Activated T-helper 9 cell treated with anti-CD3 and anti-CD28 coated beads, Interleukin-2, amount 50 U/mL, for 16 hours (primary cell): Measurements from ENCODE around the gene SLC4A2.
"Not testable (repeated sequence)": the region's sequence is repeated elsewhere in the genome, so short reads cannot be mapped to it uniquely, and the experiment has no call there.

Source experiments
- DNase-seq: peaks from one replicate; pipeline ENCODE4 v3.0.0-alpha.2; 2020; ENCODE audit warnings: low read depth

The SLC4A2 gene

GRCh38 chr7:151024435-151025056, 34.8 kb upstream of the SLC4A2 start, which contains the start of gene ATG9B:
TSS of gene ATG9B (minus strand) at chr7:151024494. CDS start at chr7:151024423, 71 bp downstream.
- DNase-seq, result no peak

GRCh38 chr7:151025924-151026671, 33.3 kb upstream of the SLC4A2 start:
- no peak for DNase-seq

- not testable (repeated sequence) for DNase-seq
These were observed 32.3 kb upstream of the SLC4A2 start for GRCh38 chr7:151026771-151027727.

- not testable (repeated sequence) for DNase-seq
These were observed 31.7 kb upstream of the SLC4A2 start for GRCh38 chr7:151027728-151028130.

GRCh38 chr7:151028131-151028947, 31.1 kb upstream of the SLC4A2 start, which contains the start of gene ABCB8:
TSS of gene ABCB8 (plus strand) at chr7:151028450. CDS start at chr7:151028516, 66 bp downstream.
- DNase-seq, result peak; percentile 91

GRCh38 chr7:151028948-151029501, 30.4 kb upstream of the SLC4A2 start:
- no peak for DNase-seq

GRCh38 chr7:151031011-151031410, 28.4 kb upstream of the SLC4A2 start:
- DNase-seq, result no peak

GRCh38 chr7:151032936-151033863, 26.2 kb upstream of the SLC4A2 start:
- no peak for DNase-seq

GRCh38 chr7:151033864-151034249, 25.5 kb upstream of the SLC4A2 start:
- DNase-seq, result no peak

- no peak for DNase-seq
These were observed 24.9 kb upstream of the SLC4A2 start for GRCh38 chr7:151034312-151035025.

GRCh38 chr7:151035026-151035717, 24.2 kb upstream of the SLC4A2 start:
- DNase-seq, result no peak

- no peak for DNase-seq
These were observed 23.5 kb upstream of the SLC4A2 start for GRCh38 chr7:151035902-151036301.

GRCh38 chr7:151038951-151039849, 20.2 kb upstream of the SLC4A2 start:
- peak; percentile 52 for DNase-seq

GRCh38 chr7:151039850-151040548, 19.4 kb upstream of the SLC4A2 start:
- DNase-seq, result no peak

- DNase-seq, result no peak
These were observed 18.6 kb upstream of the SLC4A2 start for GRCh38 chr7:151040616-151041375.

- not testable (repeated sequence) for DNase-seq
These were observed 15.9 kb upstream of the SLC4A2 start for GRCh38 chr7:151043449-151043848.
